Left lung (tissue), 10 donors: ENCODE results near the gene MT1F. TPM values are rescaled to one million over a fixed set of nuclear protein-coding genes. Genes with fewer than 3 reads are reported as not detected.

Experiments
- ATAC-seq: fragments of 200-7000 bp; cut with Tn5 transposase; one replicate; pipeline ENCODE4 v1.9.1; 2020; ENCODE audit warnings: moderate library complexity
- DNase-seq, 4 donors: peaks; one replicate each; pipeline ENCODE4 v3.0.0-alpha.2; 2013 to 2020
- H3K27ac ChIP-seq, 2 donors: fragments of 200-600 bp; sonication (generic) in 1 of 2; one replicate each; pipeline versions ENCODE4 v1.5.0 to v1.8.0; 2020 to 2021
- H3K27me3 ChIP-seq, 2 donors: fragments of 200-600 bp; sonication (generic) in 1 of 2; one replicate each; pipeline versions ENCODE4 v1.5.0 to v1.8.0; 2020 to 2021
- H3K36me3 ChIP-seq, 2 donors: fragments of 200-600 bp; sonication (generic) in 1 of 2; one replicate each; pipeline versions ENCODE4 v1.5.0 to v1.8.0; 2020 to 2021
- H3K4me1 ChIP-seq, 2 donors: fragments of 200-600 bp; one replicate each; pipeline ENCODE4 v1.8.0; 2021
- H3K4me3 ChIP-seq, 2 donors: fragments of 200-600 bp; sonication (generic) in 1 of 2; one replicate each; pipeline versions ENCODE4 v1.5.0 to v1.8.0; 2020 to 2021; ENCODE audit warnings: mild to moderate bottlenecking in 1 of 2
- H3K9me3 ChIP-seq, 2 donors: fragments of 200-600 bp; sonication (generic) in 1 of 2; one replicate each; pipeline versions ENCODE4 v1.5.0 to v1.8.0; 2020 to 2021
- intact Hi-C, 2 donors: fragments of 100-400 bp; cut with DNase I; formaldehyde crosslinking; loops; one replicate each; pipeline versions ENCODE4 v1.11.2 to v1.14.2; 2022
- polyA plus RNA-seq, 6 donors: library from polyadenylated mRNA; unstranded; fragments of 120-200 nt; gene quantifications; one replicate each; pipeline ENCODE4 v1.2.1, GENCODE V29; 2013; ENCODE audit not compliant: insufficient read length in 6 of 6
- total RNA-seq, 2 donors: library from RNA; stranded (reverse); fragmentation: NEBNext Ultra II Directional; extraction: Animal tissue kit (Norgen Biotek cat#: 25700); gene quantifications; one replicate each; pipeline ENCODE4 v1.2.1, GENCODE V29; 2021
- TF ChIP-seq, protein P1 (sequence below), 2 donors: fragments of 200-600 bp; sonication (generic) in 1 of 2; IDR thresholded peaks; one replicate each; pipeline versions ENCODE4 v1.5.0 to v1.8.0; 2021; ENCODE audit warnings: antibody characterized with exemption in 2 of 2
- donor health status: DM: no; HTN: yes; CAD: no.
- donor health status: DM: no; HTN: no; CAD: no.

Gene MT1F
- total and polyA plus RNA-seq, 8 donors, result 4.2 to 14.8 (median 7.5) TPM

DNA sequence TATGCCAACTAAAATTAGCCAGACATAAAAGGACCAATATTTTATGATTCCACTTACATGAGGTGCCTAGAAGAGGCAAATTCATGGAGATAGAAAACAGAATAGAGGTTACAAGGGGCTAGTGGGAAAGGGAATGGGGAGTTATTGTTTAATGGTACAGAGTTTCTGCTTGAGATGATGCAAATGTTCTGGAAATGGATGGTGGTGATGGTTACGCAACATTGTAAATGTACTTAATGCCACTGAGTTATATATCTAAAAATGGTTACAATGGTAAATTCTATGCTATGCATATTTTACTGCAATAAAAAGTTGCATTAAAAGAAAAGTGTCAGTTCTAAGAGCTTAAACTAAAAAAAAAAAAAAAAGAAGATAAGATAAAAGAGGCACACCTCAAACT, 42.4 kb downstream of the MT1F start:
- Histone ChIP-seq H3K4me3 (no peak overlapping the region), H3K9me3 (no peaks in the 10 kb centered on the region), H3K27ac (no peak overlapping the region), H3K36me3 (no peaks in the 10 kb centered on the region), H3K27me3 (no peaks in the 10 kb centered on the region), H3K4me1 (peaks cover 0 to 4% of the 10 kb centered on the region in 2 donors)
- ATAC-seq, result no peak
- no peak for DNase-seq
- TF ChIP-seq, protein P1, sequence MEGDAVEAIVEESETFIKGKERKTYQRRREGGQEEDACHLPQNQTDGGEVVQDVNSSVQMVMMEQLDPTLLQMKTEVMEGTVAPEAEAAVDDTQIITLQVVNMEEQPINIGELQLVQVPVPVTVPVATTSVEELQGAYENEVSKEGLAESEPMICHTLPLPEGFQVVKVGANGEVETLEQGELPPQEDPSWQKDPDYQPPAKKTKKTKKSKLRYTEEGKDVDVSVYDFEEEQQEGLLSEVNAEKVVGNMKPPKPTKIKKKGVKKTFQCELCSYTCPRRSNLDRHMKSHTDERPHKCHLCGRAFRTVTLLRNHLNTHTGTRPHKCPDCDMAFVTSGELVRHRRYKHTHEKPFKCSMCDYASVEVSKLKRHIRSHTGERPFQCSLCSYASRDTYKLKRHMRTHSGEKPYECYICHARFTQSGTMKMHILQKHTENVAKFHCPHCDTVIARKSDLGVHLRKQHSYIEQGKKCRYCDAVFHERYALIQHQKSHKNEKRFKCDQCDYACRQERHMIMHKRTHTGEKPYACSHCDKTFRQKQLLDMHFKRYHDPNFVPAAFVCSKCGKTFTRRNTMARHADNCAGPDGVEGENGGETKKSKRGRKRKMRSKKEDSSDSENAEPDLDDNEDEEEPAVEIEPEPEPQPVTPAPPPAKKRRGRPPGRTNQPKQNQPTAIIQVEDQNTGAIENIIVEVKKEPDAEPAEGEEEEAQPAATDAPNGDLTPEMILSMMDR (IDR thresholded peaks at IDR 0.05), result no peak
- intact Hi-C loops, result loop anchor here in 1 of 2 donors (10.0 kb wide), 1 partner anchor 185 kb away; no protein-coding TSS in a partner anchor

DNA sequence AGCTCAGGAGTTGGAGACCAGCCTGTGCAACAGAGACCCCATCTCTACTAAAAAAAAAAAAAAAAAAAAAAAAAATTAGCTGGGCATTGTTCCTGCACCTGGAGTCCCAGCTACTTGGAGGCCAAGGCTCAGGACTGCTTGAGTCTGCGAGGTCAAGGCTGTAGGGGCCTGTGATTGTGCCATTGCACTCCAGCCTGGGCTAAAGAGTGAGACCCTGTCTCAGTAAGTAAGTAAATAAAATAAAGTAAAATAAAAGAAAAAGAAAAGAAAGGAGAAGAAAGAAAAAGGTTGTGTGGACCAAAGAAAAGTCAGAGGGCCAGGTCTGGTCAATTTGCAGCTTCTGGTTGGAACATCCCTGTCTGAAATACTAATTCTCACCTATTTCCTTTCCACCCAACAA, 42.9 kb downstream of the MT1F start:
- Histone ChIP-seq H3K36me3 (no peaks in the 10 kb centered on the region), H3K9me3 (no peaks in the 10 kb centered on the region), H3K27ac (no peak overlapping the region), H3K27me3 (no peaks in the 10 kb centered on the region), H3K4me3 (no peak overlapping the region), H3K4me1 (peaks cover 0 to 4% of the 10 kb centered on the region in 2 donors)
- ATAC-seq (no peak), DNase-seq (no peak)
- intact Hi-C loops, result loop anchor here in 1 of 2 donors (10.0 kb wide), 1 partner anchor 186 kb away; no protein-coding TSS in a partner anchor
- TF ChIP-seq, protein P1 (IDR thresholded peaks at IDR 0.05), result no peak

DNA sequence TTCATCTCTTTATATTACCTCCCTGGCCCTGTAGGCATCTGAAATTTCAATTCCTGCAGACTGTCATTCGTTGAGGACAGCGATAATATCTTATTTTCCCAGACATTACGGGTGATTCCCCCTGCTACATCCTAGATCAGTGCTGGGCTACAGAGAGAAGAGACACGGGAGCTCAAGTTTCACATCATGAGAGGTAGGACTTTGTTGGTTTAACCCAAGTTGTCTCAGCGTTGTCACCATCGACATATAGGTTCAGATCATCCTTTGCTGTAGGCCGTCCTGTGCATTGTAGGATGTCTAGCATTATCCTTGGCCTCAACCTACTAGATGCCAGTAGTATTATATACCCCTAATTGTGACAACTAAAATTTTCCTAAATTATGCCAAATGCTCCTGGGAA, 43.8 kb downstream of the MT1F start:
- intact Hi-C loops, result loop anchor here in 1 of 2 donors (10.0 kb wide), 1 partner anchor 187 kb away; no protein-coding TSS in a partner anchor

DNA sequence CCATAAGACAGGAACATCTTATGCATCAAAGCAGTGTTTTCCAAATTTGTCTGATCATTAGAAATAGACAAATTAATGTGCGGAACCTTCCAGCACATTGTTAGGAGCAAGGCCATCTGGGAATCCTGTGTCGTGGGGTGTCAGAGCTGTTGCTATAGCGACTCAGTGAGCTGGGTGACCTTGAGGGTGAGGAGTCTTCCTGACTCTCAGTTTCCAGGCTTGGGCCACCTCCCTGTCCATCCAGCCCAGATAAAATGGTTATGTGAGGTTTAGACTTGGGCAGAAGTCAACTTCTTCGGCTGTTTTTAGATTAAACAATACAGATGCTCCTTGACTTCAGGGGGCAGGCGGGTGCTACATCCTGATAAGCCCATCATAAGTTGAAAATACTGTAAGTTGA, 45.1 kb downstream of the MT1F start:
- H3K27ac ChIP-seq, result no peak overlapping the region
- intact Hi-C loops, result loop anchor here in 1 of 2 donors (10.0 kb wide), 1 partner anchor 188 kb away; no protein-coding TSS in a partner anchor
- H3K36me3 ChIP-seq, result no peaks in the 10 kb centered on the region
- no peak overlapping the region for H3K4me3 ChIP-seq
- ATAC-seq, result no peak
- no peaks in the 10 kb centered on the region for H3K9me3 ChIP-seq
- no peaks in the 10 kb centered on the region for H3K27me3 ChIP-seq
- no peak for DNase-seq
- TF ChIP-seq, protein P1 (IDR thresholded peaks at IDR 0.05), result no peak
- H3K4me1 ChIP-seq, result peaks cover 0 to 4% of the 10 kb centered on the region in 2 donors

More for the DNA sequence above, 43.8 kb downstream of the MT1F start:
- H3K27me3 ChIP-seq, result no peaks in the 10 kb centered on the region
- peaks cover 0 to 4% of the 10 kb centered on the region in 2 donors for H3K4me1 ChIP-seq
- TF ChIP-seq, protein P1 (IDR thresholded peaks at IDR 0.05), result no peak
- no peak overlapping the region for H3K27ac ChIP-seq
- H3K36me3 ChIP-seq, result no peaks in the 10 kb centered on the region
- DNase-seq, result no peak
- no peak overlapping the region for H3K4me3 ChIP-seq
- ATAC-seq, result no peak
- no peaks in the 10 kb centered on the region for H3K9me3 ChIP-seq

Other genes with a start within 250 kb of the MT1F start
- gene AMFR, start 232.4 kb upstream of the MT1F start, total RNA-seq, result 10 to 100 TPM; 69.3 to 73.1 TPM
- gene AMFR, start 232.4 kb upstream of the MT1F start, polyA plus RNA-seq, result 10 to 100 TPM; 64.2 to 88.5 (median 68.9) TPM
- 10 to 100 TPM; 80.8 to 89.4 TPM for gene NUDT21, start 206.6 kb upstream of the MT1F start, total RNA-seq
- gene NUDT21, start 206.6 kb upstream of the MT1F start, polyA plus RNA-seq, result 100 to 1,000 TPM; 111 to 136 (median 126) TPM
- 10 to 100 TPM; 31.7 to 35.1 TPM for gene OGFOD1, start 206.4 kb upstream of the MT1F start, total RNA-seq
- 10 to 100 TPM; 31.1 to 42.2 (median 35.9) TPM for gene OGFOD1, start 206.4 kb upstream of the MT1F start, polyA plus RNA-seq
- gene BBS2, start 137.9 kb upstream of the MT1F start, total RNA-seq, result 10 to 100 TPM; 23.9 to 38.6 TPM
- gene BBS2, start 137.9 kb upstream of the MT1F start, polyA plus RNA-seq, result 100 to 1,000 TPM in 1 of 6 donors, 10 to 100 TPM in 5; 74.5 to 109 (median 85.3) TPM
- gene MT4, start 92.9 kb upstream of the MT1F start, total RNA-seq, result not detected
- not detected for gene MT4, start 92.9 kb upstream of the MT1F start, polyA plus RNA-seq
- gene MT3, start 68.4 kb upstream of the MT1F start, total RNA-seq, result not detected
- not detected for gene MT3, start 68.4 kb upstream of the MT1F start, polyA plus RNA-seq
- 100 to 1,000 TPM; 239 to 425 TPM for gene MT2A, start 49.4 kb upstream of the MT1F start, total RNA-seq
- 10 to 100 TPM; 27.1 to 50.1 (median 44.4) TPM for gene MT2A, start 49.4 kb upstream of the MT1F start, polyA plus RNA-seq
- 100 to 1,000 TPM; 103 to 262 TPM for gene MT1E, start 32.2 kb upstream of the MT1F start, total RNA-seq
- gene MT1E, start 32.2 kb upstream of the MT1F start, polyA plus RNA-seq, result 10 to 100 TPM in 5 of 6 donors, 1 to 10 TPM in 1; 9.0 to 16.7 (median 11.9) TPM
- 10 to 100 TPM in 1 of 2 donors, 1 to 10 TPM in 1; 8.4 to 32.5 TPM for gene MT1M, start 25.3 kb upstream of the MT1F start, total RNA-seq
- under 1 TPM; 0.29 to 0.82 (median 0.45) TPM for gene MT1M, start 25.3 kb upstream of the MT1F start, polyA plus RNA-seq
- 10 to 100 TPM in 1 of 2 donors, 1 to 10 TPM in 1; 3.1 to 24.1 TPM for gene MT1A, start 19.3 kb upstream of the MT1F start, total RNA-seq
- gene MT1A, start 19.3 kb upstream of the MT1F start, polyA plus RNA-seq, result under 1 TPM in 2 of 6 donors, not detected in 4; 0.78 to 0.91 TPM
- not detected for gene MT1B, start 6.1 kb upstream of the MT1F start, total RNA-seq
- under 1 TPM in 2 of 6 donors, not detected in 4; 0.45 to 0.66 TPM for gene MT1B, start 6.1 kb upstream of the MT1F start, polyA plus RNA-seq
- 10 to 100 TPM in 1 of 2 donors, 1 to 10 TPM in 1; 2.7 to 22.1 TPM for gene MT1G, start 10.1 kb downstream of the MT1F start, total RNA-seq
- gene MT1G, start 10.1 kb downstream of the MT1F start, polyA plus RNA-seq, result 1 to 10 TPM; 1.0 to 6.6 (median 1.8) TPM
- 1 to 10 TPM in 1 of 2 donors, not detected in 1; 2.3 TPM for gene MT1H, start 11.9 kb downstream of the MT1F start, total RNA-seq
- 1 to 10 TPM in 3 of 6 donors, not detected in 3; 1.1 to 2.2 (median 2.1) TPM for gene MT1H, start 11.9 kb downstream of the MT1F start, polyA plus RNA-seq
- gene MT1X, start 24.5 kb downstream of the MT1F start, total RNA-seq, result 100 to 1,000 TPM in 1 of 2 donors, 10 to 100 TPM in 1; 78.4 to 126 TPM
- gene MT1X, start 24.5 kb downstream of the MT1F start, polyA plus RNA-seq, result 10 to 100 TPM; 14.5 to 18.2 (median 16.5) TPM
- gene NUP93, start 72.2 kb downstream of the MT1F start, total RNA-seq, result 10 to 100 TPM; 47.1 to 67.4 TPM
- 10 to 100 TPM; 58.5 to 75.9 (median 66.3) TPM for gene NUP93, start 72.2 kb downstream of the MT1F start, polyA plus RNA-seq
- not detected for gene SLC12A3, start 207.2 kb downstream of the MT1F start, total RNA-seq
- under 1 TPM; 0.13 to 0.49 (median 0.20) TPM for gene SLC12A3, start 207.2 kb downstream of the MT1F start, polyA plus RNA-seq